ENCODE data around the gene CELSR2. TPM values are rescaled to one million over a fixed set of nuclear protein-coding genes. Genes with fewer than 3 reads are reported as not detected.

The CELSR2 gene
- total RNA-seq, 4 donors from 2014 or later, result 86.4 to 109 (median 102) TPM

- no peak for TF ChIP-seq POLR2A (IDR thresholded peaks at IDR 0.05)
- no peak for TF ChIP-seq CTCF (IDR thresholded peaks at IDR 0.05)
- DNase-seq (ENCODE audit: low spot score in 2 of 2), result no peak
- intact Hi-C loops (cut with DNase I; ENCODE audit: low total_unique reads), result no loop called here
- H3K4me3 ChIP-seq (ENCODE audit: low read depth, poor library complexity, severe bottlenecking), result no peak overlapping the region
- 83 to 85% methylated on average over 7 of the region's 7 CpGs for WGBS, 2 donors
Observed at GRCh38 chr1:109207467-109208103, 41.8 kb upstream of the CELSR2 start.

- H3K4me3 ChIP-seq (ENCODE audit: low read depth, poor library complexity, severe bottlenecking), result no peak overlapping the region
- intact Hi-C loops (cut with DNase I; ENCODE audit: low total_unique reads), result no loop called here
- TF ChIP-seq POLR2A (IDR thresholded peaks at IDR 0.05) (no peak), CTCF (IDR thresholded peaks at IDR 0.05) (no peak)
- 74 to 75% methylated on average over 7 of the region's 7 CpGs for WGBS, 2 donors
- DNase-seq (ENCODE audit: low spot score in 2 of 2), result no peak
Observed at GRCh38 chr1:109208394-109208793, 40.9 kb upstream of the CELSR2 start.

- DNase-seq (ENCODE audit: low spot score in 2 of 2), result no peak
- intact Hi-C loops (cut with DNase I; ENCODE audit: low total_unique reads), result no loop called here
- H3K4me3 ChIP-seq (ENCODE audit: low read depth, poor library complexity, severe bottlenecking), result no peak overlapping the region
- 62 to 67% methylated on average over 9 of the region's 9 CpGs for WGBS, 2 donors
- TF ChIP-seq CTCF (IDR thresholded peaks at IDR 0.05), result no peak
- TF ChIP-seq POLR2A (IDR thresholded peaks at IDR 0.05), result no peak
Observed at GRCh38 chr1:109208836-109209463, 40.4 kb upstream of the CELSR2 start.

GRCh38 chr1:109210058-109210457 lies 39.3 kb upstream of the CELSR2 start:
- peak in 1 of 2 donors; percentile 40 for DNase-seq (ENCODE audit: low spot score in 2 of 2)
- no peak for TF ChIP-seq CTCF (IDR thresholded peaks at IDR 0.05)
- TF ChIP-seq POLR2A (IDR thresholded peaks at IDR 0.05), result no peak
- WGBS, 2 donors, result 45 to 51% methylated on average over 8 of the region's 8 CpGs
- H3K4me3 ChIP-seq (ENCODE audit: low read depth, poor library complexity, severe bottlenecking), result no peak overlapping the region
- intact Hi-C loops (cut with DNase I; ENCODE audit: low total_unique reads), result no loop called here

GRCh38 chr1:109213345-109213823 lies 36.0 kb upstream of the CELSR2 start:
- intact Hi-C loops (cut with DNase I; ENCODE audit: low total_unique reads), result no loop called here
- no peak overlapping the region for H3K4me3 ChIP-seq (ENCODE audit: low read depth, poor library complexity, severe bottlenecking)
- WGBS, 2 donors, result 30 to 38% methylated on average over 8 to 10 of the region's 10 CpGs
- DNase-seq (ENCODE audit: low spot score in 2 of 2), result no peak
- TF ChIP-seq POLR2A (IDR thresholded peaks at IDR 0.05), result no peak
- TF ChIP-seq CTCF (IDR thresholded peaks at IDR 0.05), result no peak

Data from lower leg skin (tissue), 4 donors.